Spleen (tissue), 11 donors: Measurements from ENCODE around the gene EEF1G. TPM values are rescaled to one million over a fixed set of nuclear protein-coding genes. Genes with fewer than 3 reads are reported as not detected.

Source experiments
- DNase-seq: peaks from one replicate; pipeline ENCODE4 v3.0.0-alpha.2; 2020
- H3K27ac ChIP-seq, 8 donors: fragments of 200-600 bp; sonication (generic) in 7 of 8; 1 replicate in 4 of 8; 2 replicates in 4 of 8; pipeline versions ENCODE4 v1.5.0 to v1.8.0; 2016 to 2021; ENCODE audit warnings: inconsistent platforms in 4 of 8, mild to moderate bottlenecking in 4 of 8, moderate library complexity in 1 of 8
- H3K27me3 ChIP-seq, 7 donors: fragments of 200-600 bp; sonication (generic) in 6 of 7; replicated peaks in 1 of 7; 1 replicate in 4 of 7; 2 replicates in 3 of 7; pipeline versions ENCODE4 v1.5.0 to v1.8.0; 2016 to 2021; ENCODE audit warnings: inconsistent platforms in 3 of 7, mild to moderate bottlenecking in 1 of 7
- H3K36me3 ChIP-seq, 6 donors: fragments of 200-600 bp; sonication (generic) in 5 of 6; 1 replicate in 4 of 6; 2 replicates in 2 of 6; pipeline versions ENCODE4 v1.5.0 to v1.8.0; 2016 to 2021; ENCODE audit warnings: inconsistent platforms in 2 of 6
- H3K4me1 ChIP-seq, 6 donors: fragments of 200-600 bp; sonication (generic) in 5 of 6; 1 replicate in 3 of 6; 2 replicates in 3 of 6; pipeline versions ENCODE4 v1.5.0 to v1.8.0; 2016 to 2021; ENCODE audit warnings: inconsistent platforms in 3 of 6
- H3K4me3 ChIP-seq, 8 donors: fragments of 200-600 bp; sonication (generic) in 7 of 8; 1 replicate in 4 of 8; 2 replicates in 4 of 8; pipeline versions ENCODE4 v1.5.0 to v1.8.0; 2016 to 2021; ENCODE audit warnings: inconsistent platforms in 4 of 8, mild to moderate bottlenecking in 4 of 8, moderate library complexity in 2 of 8
- H3K9me3 ChIP-seq, 8 donors: fragments of 200-600 bp; sonication (generic) in 7 of 8; 1 replicate in 4 of 8; 2 replicates in 4 of 8; pipeline versions ENCODE4 v1.5.0 to v1.8.0; 2016 to 2021; ENCODE audit warnings: inconsistent platforms in 4 of 8
- POLR2A ChIP-seq, 3 donors: fragments of 450-650 bp; IDR thresholded peaks; one replicate each; pipeline ENCODE4 v1.5.1; 2017; ENCODE audit warnings: antibody characterized with exemption in 3 of 3, mild to moderate bottlenecking in 1 of 3
- POLR2AphosphoS5 ChIP-seq, 3 donors: sonication (generic); formaldehyde crosslinking; IDR thresholded peaks; one replicate each; pipeline ENCODE4 v1.5.1; 2017; ENCODE audit warnings: antibody characterized with exemption in 3 of 3
- WGBS, 5 donors: extraction: QIAGEN DNeasy Blood & Tissue Kit in 3 of 5; methylation state at CpG; one replicate each; pipeline versions ENCODE4 v1.1.5 to v1.1.7; 2013 to 2018; 5-methylcytosine and 5-hydroxymethylcytosine counted together
- intact Hi-C: fragments of 100-400 bp; cut with DNase I; formaldehyde crosslinking; loops from one replicate; pipeline ENCODE4 v1.15.0; 2023; ENCODE audit warnings: low total_unique reads
- polyA plus RNA-seq, 3 donors: library from polyadenylated mRNA; stranded (reverse); fragments of 200-250 nt; gene quantifications; one replicate each; pipeline ENCODE4 v1.2.1, GENCODE V29; 2013
- total RNA-seq, 7 donors: library from RNA; depleted of rRNA in 3 of 7; stranded (reverse); fragments of >200 nt in 3 of 7; fragmentation: NEBNext Ultra II Directional in 4 of 7; extraction: Animal tissue kit (Norgen Biotek cat#: 25700) in 4 of 7; gene quantifications; one replicate each; pipeline versions ENCODE4 v1.1.0 to v1.2.1, GENCODE V29; 2016 to 2021
- TF ChIP-seq, protein P1 (sequence below), 11 experiments: fragments of 200-600 bp in 7 of 11; fragments of 450-650 bp in 4 of 11; sonication (generic) in 4 of 11; IDR thresholded peaks in 8 of 11; conservative IDR thresholded peaks in 3 of 11; 1 replicate in 7 of 11; 2 replicates in 4 of 11; pipeline versions ENCODE4 v1.4.0 to v1.8.0; 2016 to 2021; ENCODE audit warnings: antibody characterized with exemption in 11 of 11, inconsistent platforms in 4 of 11, mild to moderate bottlenecking in 1 of 11
- donor health status: healthy with polysubstance abuse.
- donor health status: DM: no; HTN: no; CAD: no; lungs with moderate emphysema.
- donor health status: DM: no; HTN: no; CAD: no.
- donor health status: Bipolar disorder and iron deficiency.
- donor health status: healthy.
- donor health status: DM: no; HTN: no; CAD: no.
- donor health status: DM: yes; HTN: yes; CAD: no.

The EEF1G gene
- total and polyA plus RNA-seq, 10 donors, result 989 to 2,501 (median 1,368) TPM

DNA sequence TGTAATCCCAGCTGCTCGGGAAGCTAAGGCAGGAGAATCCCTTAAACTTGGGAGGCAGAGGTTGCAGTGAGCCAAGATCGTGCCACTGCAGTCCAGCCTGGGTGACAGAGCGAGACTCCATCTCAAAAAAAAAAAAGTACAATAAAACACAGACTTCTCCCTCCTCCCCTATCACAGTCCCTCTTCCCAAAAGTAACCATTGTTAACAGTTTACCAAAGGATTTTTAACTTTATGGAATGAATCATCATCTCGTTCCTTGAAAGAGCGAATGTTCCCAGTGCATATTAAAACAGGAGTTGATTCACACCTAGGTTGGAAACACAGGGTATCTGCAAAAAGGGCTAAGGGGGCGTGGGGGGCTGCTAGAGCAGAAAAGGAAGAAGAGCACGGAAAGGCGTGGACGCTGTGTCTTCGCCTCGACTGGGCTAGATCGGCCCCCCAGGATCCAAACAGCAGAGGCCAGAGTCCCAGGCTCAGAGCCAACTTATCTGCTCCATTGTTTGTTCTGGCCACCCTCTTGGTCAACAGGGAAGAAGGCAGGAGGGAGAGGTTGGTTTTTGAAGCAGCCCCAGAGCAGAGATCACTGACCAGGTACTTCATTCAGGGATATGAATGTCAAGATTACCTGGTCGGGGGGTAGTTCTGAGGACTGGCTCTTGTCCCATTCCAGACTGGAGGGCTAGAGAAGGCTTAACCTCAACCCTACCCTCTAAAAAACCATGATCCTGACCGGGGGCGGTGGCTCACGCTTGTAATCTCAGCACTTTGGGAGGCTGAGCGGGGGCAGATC, 25.0 kb downstream of the EEF1G start:
- intact Hi-C loops, result no loop called here
- no peak for DNase-seq
- Histone ChIP-seq H3K36me3 (no peaks in the 10 kb centered on the region), H3K4me1 (peaks cover 34 to 89% (median 74%) of the 10 kb centered on the region in 6 donors), H3K27me3 (peaks cover 0 to 38% (median 16%) of the 10 kb centered on the region in 7 donors), H3K27ac (no peak overlapping the region), H3K4me3 (no peak overlapping the region), H3K9me3 (no peaks in the 10 kb centered on the region)
- WGBS, 5 donors, result 88 to 95% (median 90%) methylated on average over 17 of the region's 17 CpGs
- no peak for TF ChIP-seq POLR2A (IDR thresholded peaks at IDR 0.05)
- TF ChIP-seq POLR2AphosphoS5 (IDR thresholded peaks at IDR 0.05), result no peak

DNA sequence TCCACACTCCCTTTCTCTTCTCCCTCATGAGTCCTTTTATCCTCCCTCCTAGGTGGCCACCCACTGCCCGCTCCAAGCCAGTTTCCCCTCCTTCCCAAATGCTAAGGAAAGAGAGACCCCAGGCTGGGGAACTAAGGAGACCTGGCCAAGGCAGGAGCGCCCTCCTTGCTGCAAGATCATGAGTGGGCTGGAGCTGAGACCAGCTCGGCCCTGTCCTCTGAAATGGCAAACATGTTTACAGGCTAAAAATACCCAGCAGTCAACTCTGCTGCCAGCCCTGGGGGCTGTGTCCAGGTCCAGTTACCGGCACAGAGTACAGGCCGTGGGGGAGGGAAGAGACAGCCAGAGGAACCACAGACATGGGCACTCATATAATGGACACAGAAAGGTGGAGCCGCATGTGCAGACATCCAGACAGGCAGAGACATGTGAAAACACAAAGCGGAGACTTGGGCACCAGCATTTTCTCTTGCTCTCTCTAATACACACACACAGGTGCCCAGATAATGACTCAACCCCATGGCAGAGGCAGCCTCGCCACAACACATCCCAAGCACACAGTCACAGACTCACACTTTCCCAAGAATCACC, 25.9 kb downstream of the EEF1G start:
- Histone ChIP-seq H3K27me3 (peaks cover 0 to 38% (median 16%) of the 10 kb centered on the region in 7 donors), H3K27ac (peak overlapping the region in 6 of 8 donors; percentile 83 to 94 (median 92)), H3K36me3 (no peaks in the 10 kb centered on the region), H3K4me3 (peak overlapping the region in 4 of 8 donors; percentile 78 to 98 (median 88)), H3K4me1 (peaks cover 33 to 89% (median 74%) of the 10 kb centered on the region in 6 donors), H3K9me3 (no peaks in the 10 kb centered on the region)
- intact Hi-C loops, result no loop called here
- WGBS, 5 donors, result 76 to 84% (median 79%) methylated on average over 8 of the region's 8 CpGs
- no peak for DNase-seq
- TF ChIP-seq POLR2A (IDR thresholded peaks at IDR 0.05) (no peak), POLR2AphosphoS5 (IDR thresholded peaks at IDR 0.05) (no peak)
- TF ChIP-seq, protein P1, sequence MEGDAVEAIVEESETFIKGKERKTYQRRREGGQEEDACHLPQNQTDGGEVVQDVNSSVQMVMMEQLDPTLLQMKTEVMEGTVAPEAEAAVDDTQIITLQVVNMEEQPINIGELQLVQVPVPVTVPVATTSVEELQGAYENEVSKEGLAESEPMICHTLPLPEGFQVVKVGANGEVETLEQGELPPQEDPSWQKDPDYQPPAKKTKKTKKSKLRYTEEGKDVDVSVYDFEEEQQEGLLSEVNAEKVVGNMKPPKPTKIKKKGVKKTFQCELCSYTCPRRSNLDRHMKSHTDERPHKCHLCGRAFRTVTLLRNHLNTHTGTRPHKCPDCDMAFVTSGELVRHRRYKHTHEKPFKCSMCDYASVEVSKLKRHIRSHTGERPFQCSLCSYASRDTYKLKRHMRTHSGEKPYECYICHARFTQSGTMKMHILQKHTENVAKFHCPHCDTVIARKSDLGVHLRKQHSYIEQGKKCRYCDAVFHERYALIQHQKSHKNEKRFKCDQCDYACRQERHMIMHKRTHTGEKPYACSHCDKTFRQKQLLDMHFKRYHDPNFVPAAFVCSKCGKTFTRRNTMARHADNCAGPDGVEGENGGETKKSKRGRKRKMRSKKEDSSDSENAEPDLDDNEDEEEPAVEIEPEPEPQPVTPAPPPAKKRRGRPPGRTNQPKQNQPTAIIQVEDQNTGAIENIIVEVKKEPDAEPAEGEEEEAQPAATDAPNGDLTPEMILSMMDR (IDR thresholded peaks at IDR 0.05 in 8 of 11, conservative IDR thresholded peaks at IDR 0.05 in 3 of 11), result no peak

DNA sequence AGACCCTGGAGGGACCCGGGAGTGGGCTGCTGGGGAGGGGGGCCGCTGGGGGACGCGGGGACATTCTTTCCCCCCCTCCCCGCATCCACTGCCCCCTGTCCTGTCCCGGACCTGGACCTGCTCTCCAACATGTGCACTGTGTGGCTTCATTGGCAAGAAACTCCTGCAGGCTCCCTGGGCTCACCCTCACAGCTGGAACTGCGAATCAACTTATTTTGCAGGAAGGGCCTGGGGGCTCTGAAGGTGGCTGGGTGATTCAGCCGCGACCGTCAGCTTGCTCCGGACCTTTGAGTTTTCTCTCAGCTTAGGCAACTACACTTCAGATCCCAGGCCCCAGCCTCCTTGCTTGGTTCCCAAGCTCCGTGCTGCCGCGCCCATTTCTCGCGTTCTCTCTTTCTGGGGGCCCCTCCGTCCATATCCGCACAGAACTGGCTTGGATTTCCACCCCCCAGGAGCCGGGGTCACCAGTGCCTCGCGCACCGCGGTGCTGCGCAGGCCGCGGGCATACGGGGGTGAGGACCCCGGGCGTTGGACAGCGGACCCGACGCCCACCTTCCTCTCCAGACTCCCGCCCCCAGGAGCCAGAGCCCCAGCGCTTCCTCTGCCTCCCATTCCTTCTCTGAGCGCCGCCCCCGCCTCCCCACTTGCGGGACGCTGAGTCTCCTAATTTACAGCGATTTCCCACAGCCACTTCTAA, 26.6 kb downstream of the EEF1G start:
- no peaks in the 10 kb centered on the region for H3K36me3 ChIP-seq
- no peak for DNase-seq
- no peak for TF ChIP-seq POLR2AphosphoS5 (IDR thresholded peaks at IDR 0.05)
- TF ChIP-seq, protein P1 (IDR thresholded peaks at IDR 0.05 in 8 of 11, conservative IDR thresholded peaks at IDR 0.05 in 3 of 11), result no peak
- TF ChIP-seq POLR2A (IDR thresholded peaks at IDR 0.05), result no peak
- WGBS, 5 donors, result 19 to 25% (median 22%) methylated on average over 34 to 40 of the region's 40 CpGs
- H3K27ac ChIP-seq, result peak overlapping the region; percentile 74 to 94 (median 90)
- H3K4me1 ChIP-seq, result peaks cover 33 to 89% (median 74%) of the 10 kb centered on the region in 6 donors
- no peaks in the 10 kb centered on the region for H3K9me3 ChIP-seq
- H3K4me3 ChIP-seq, result peak overlapping the region; percentile 60 to 98 (median 79)
- intact Hi-C loops, result no loop called here
- H3K27me3 ChIP-seq, result peaks cover 0 to 38% (median 16%) of the 10 kb centered on the region in 7 donors

DNA sequence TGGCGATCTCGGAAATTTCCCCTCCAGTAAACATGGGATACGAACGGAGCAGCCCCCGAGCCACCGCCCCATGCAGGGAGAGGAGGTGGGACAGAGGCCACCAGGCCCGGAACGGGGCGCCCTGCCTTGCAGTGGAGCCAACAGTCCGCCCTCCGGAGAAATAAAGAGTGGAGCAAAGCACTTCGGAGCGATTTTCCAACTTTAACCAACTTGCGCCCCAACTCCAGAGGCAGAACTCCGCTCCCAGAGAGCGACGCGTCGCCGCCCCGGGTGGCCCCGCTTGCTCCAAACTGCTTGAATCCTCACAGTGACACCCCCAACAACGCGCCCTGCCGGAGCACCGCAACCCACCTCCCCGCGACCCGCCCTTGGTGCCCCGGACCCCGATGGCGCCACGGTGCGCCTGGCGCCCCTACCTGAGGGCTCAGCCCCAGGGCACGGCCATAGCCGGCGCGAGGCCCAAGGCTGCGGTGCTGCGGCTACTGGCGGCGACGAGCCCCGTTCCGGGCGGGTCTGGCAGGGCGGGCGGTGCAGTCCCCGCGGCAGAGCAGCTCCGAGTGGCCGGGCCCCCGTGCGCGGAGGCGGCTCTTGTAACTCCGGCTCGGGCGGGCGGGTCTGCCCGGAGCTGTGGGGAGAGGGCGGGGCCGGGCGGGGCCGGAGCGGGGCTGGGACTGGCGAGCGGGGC, 27.3 kb downstream of the EEF1G start, which contains the start of gene AHNAK:
AHNAK (minus strand) TSS at position 563 of the 685 bp plus-strand sequence. CDS start 10,708 bp downstream, outside the sequence.
- Histone ChIP-seq H3K27ac (peak within 1 kb of the TSS; percentile 74 to 94 (median 90)), H3K9me3 (no peaks in the 10 kb centered on the region), H3K4me1 (peaks cover 33 to 89% (median 74%) of the 10 kb centered on the region in 6 donors), H3K36me3 (no peaks in the 10 kb centered on the region), H3K27me3 (peaks cover 0 to 38% (median 16%) of the 10 kb centered on the region in 7 donors), H3K4me3 (peak within 1 kb of the TSS; percentile 60 to 98 (median 79))
- 0 to 1% (median 1%) methylated on average over 41 to 69 of the region's 69 CpGs for WGBS, 5 donors
- TF ChIP-seq POLR2A (IDR thresholded peaks at IDR 0.05), result peak in 2 of 3 donors; percentile 35 to 67
- TF ChIP-seq, protein P1 (IDR thresholded peaks at IDR 0.05 in 8 of 11, conservative IDR thresholded peaks at IDR 0.05 in 3 of 11), result no peak
- peak; percentile 86 to 90 (median 89) for TF ChIP-seq POLR2AphosphoS5 (IDR thresholded peaks at IDR 0.05)
- peak; percentile 93 for DNase-seq
- intact Hi-C loops, result no loop called here
